ENCODE measurements around the gene HNRNPLL. TPM values are rescaled to one million over a fixed set of nuclear protein-coding genes. Genes with fewer than 3 reads are reported as not detected.

Gene HNRNPLL
- total and polyA plus RNA-seq, 2 of the 13 experiments (the other 11 are each of a cell fraction or from before 2014, with no cell fraction given): 49.4 to 103 TPM

GRCh38 chr2:38633895-38634294, 31.2 kb upstream of the HNRNPLL start:
- no peak for DNase-seq (ENCODE audit: low spot score)
- Histone ChIP-seq H3K9ac (ENCODE audit: insufficient read depth, low read depth, low read length) (no peak overlapping the region), H3K9me3 (ENCODE audit: low read length) (0 out of 2 replicates have a peak, but pooled peaks cover 4% of the 10 kb centered on the region), H3K27ac (ENCODE audit: extremely low read length, insufficient read depth, low read length) (no peak overlapping the region), H3K36me3 (replicated peaks in 1 of 2; ENCODE audit: control insufficient read depth in 1 of 2, insufficient read depth in 2 of 2, low read length in 2 of 2) (no peaks in the 10 kb centered on the region), H3K4me1 (ENCODE audit: insufficient read depth, low read length) (peaks cover 12% of the 10 kb centered on the region), H4K20me1 (ENCODE audit: insufficient read depth, low read length) (no peaks in the 10 kb centered on the region), H2AFZ (ENCODE audit: low read length) (no peak overlapping the region), H3K79me2 (ENCODE audit: insufficient read depth, low read length) (no peaks in the 10 kb centered on the region), H3K27me3 (ENCODE audit: control insufficient read depth in 1 of 2, insufficient read depth in 2 of 2, low read length in 2 of 2) (no peaks in the 10 kb centered on the region), H3K4me3 (replicated peaks in 1 of 3; ENCODE audit: insufficient read depth in 1 of 3, low read depth in 2 of 3, low read length in 3 of 3) (no peak overlapping the region), H3K4me2 (ENCODE audit: low read depth, low read length) (no peak overlapping the region)
- ATAC-seq: no peak
- POLR2A ChIA-PET: no interaction called here
- FAIRE-seq: no peak
- intact Hi-C loops (cut with micrococcal nuclease; ENCODE audit: unreplicated experiment) (no loop called here), in situ Hi-C loops (cut with HindIII; ENCODE audit: extremely low pct_ligation_motif_present, low pct_unique_long_range_greater_than_20kb) (no loop called here)
- CTCF ChIA-PET (ENCODE audit: low intra/inter-chr PET ratio, low total read pairs): no interaction called here
- TF ChIP-seq, protein P1, sequence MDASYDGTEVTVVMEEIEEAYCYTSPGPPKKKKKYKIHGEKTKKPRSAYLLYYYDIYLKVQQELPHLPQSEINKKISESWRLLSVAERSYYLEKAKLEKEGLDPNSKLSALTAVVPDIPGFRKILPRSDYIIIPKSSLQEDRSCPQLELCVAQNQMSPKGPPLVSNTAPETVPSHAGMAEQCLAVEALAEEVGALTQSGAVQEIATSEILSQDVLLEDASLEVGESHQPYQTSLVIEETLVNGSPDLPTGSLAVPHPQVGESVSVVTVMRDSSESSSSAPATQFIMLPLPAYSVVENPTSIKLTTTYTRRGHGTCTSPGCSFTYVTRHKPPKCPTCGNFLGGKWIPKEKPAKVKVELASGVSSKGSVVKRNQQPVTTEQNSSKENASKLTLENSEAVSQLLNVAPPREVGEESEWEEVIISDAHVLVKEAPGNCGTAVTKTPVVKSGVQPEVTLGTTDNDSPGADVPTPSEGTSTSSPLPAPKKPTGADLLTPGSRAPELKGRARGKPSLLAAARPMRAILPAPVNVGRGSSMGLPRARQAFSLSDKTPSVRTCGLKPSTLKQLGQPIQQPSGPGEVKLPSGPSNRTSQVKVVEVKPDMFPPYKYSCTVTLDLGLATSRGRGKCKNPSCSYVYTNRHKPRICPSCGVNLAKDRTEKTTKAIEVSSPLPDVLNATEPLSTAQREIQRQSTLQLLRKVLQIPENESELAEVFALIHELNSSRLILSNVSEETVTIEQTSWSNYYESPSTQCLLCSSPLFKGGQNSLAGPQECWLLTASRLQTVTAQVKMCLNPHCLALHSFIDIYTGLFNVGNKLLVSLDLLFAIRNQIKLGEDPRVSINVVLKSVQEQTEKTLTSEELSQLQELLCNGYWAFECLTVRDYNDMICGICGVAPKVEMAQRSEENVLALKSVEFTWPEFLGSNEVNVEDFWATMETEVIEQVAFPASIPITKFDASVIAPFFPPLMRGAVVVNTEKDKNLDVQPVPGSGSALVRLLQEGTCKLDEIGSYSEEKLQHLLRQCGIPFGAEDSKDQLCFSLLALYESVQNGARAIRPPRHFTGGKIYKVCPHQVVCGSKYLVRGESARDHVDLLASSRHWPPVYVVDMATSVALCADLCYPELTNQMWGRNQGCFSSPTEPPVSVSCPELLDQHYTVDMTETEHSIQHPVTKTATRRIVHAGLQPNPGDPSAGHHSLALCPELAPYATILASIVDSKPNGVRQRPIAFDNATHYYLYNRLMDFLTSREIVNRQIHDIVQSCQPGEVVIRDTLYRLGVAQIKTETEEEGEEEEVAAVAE (CRISPR knock-in tag; IDR thresholded peaks at IDR 0.05; ENCODE audit: borderline replicate concordance): no peak
- TF ChIP-seq ZSCAN22 (CRISPR knock-in tag; IDR thresholded peaks at IDR 0.05): no peak
- TF ChIP-seq FOXP1 (IDR thresholded peaks at IDR 0.05): no peak
- no peak for TF ChIP-seq FOXP1 (CRISPR knock-in tag; IDR thresholded peaks at IDR 0.05)
- no peak for TF ChIP-seq TOPORS (CRISPR knock-in tag; IDR thresholded peaks at IDR 0.05)
- TF ChIP-seq HNF4G (IDR thresholded peaks at IDR 0.05; ENCODE audit: borderline replicate concordance, low read depth, low read length): no peak
- no peak for TF ChIP-seq HNF4G (CRISPR knock-in tag; IDR thresholded peaks at IDR 0.05; ENCODE audit: borderline replicate concordance, low read depth)
- TF ChIP-seq U2AF1 (optimal IDR thresholded peaks at IDR 0.05; ENCODE audit: low read depth, low read length): no peak
- no peak for TF ChIP-seq BORCS8-MEF2B (CRISPR knock-in tag; IDR thresholded peaks at IDR 0.05)
- TF ChIP-seq SAP130 (CRISPR knock-in tag; IDR thresholded peaks at IDR 0.05; ENCODE audit: low read depth): no peak
- no peak for TF ChIP-seq MED8 (CRISPR knock-in tag; IDR thresholded peaks at IDR 0.05; ENCODE audit: insufficient replicate concordance)
- TF ChIP-seq, protein P2, sequence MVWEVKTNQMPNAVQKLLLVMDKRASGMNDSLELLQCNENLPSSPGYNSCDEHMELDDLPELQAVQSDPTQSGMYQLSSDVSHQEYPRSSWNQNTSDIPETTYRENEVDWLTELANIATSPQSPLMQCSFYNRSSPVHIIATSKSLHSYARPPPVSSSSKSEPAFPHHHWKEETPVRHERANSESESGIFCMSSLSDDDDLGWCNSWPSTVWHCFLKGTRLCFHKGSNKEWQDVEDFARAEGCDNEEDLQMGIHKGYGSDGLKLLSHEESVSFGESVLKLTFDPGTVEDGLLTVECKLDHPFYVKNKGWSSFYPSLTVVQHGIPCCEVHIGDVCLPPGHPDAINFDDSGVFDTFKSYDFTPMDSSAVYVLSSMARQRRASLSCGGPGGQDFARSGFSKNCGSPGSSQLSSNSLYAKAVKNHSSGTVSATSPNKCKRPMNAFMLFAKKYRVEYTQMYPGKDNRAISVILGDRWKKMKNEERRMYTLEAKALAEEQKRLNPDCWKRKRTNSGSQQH (CRISPR knock-in tag; IDR thresholded peaks at IDR 0.05; ENCODE audit: low read depth): no peak
- BruUV-seq (replicated peaks): no TSS peak
- 31% methylated on average over 2 of the region's 2 CpGs for whole genome bisulfite sequencing (ENCODE audit: low lambda C conversion rate)
